Activated CD8-positive, alpha-beta T cell treated with anti-CD3 and anti-CD28 coated beads for 36 hours (primary cell): ENCODE results near the gene DLG2. TPM values are rescaled to one million over a fixed set of nuclear protein-coding genes. Genes with fewer than 3 reads are reported as not detected.

ENCODE experiments used
- ATAC-seq: fragments of 200-7000 bp; cut with Tn5 transposase; one replicate; pipeline ENCODE4 v1.10.0; 2021; ENCODE audit warnings: mild to moderate bottlenecking, moderate library complexity
- CTCF ChIA-PET: fragments of 350-600 bp; sonication (Branson Sonifier 250); formaldehyde crosslinking; loops from one replicate; lab custom pipeline; 2021; ENCODE audit warnings: antibody characterized with exemption; lab: Charles Lee
- POLR2A ChIA-PET: fragments of 350-600 bp; sonication (Branson Sonifier 250); formaldehyde crosslinking; loops from one replicate; lab custom pipeline; 2021; ENCODE audit warnings: antibody characterized with exemption; lab: Charles Lee
- DNase-seq: peaks from one replicate; pipeline ENCODE4 v3.0.0-alpha.2; 2020
- H3K27ac Mint-ChIP-seq: one replicate; pipeline ENCODE4 v1.8.0; 2021; ENCODE audit warnings: mild to moderate bottlenecking, mixed read lengths
- H3K27me3 Mint-ChIP-seq: one replicate; pipeline ENCODE4 v1.8.0; 2021; ENCODE audit warnings: mixed read lengths
- H3K36me3 Mint-ChIP-seq: one replicate; pipeline ENCODE4 v1.8.0; 2021; ENCODE audit warnings: low read depth, mixed read lengths
- H3K4me1 Mint-ChIP-seq: one replicate; pipeline ENCODE4 v1.8.0; 2021; ENCODE audit warnings: low read depth, mixed read lengths
- H3K4me3 Mint-ChIP-seq: one replicate; pipeline ENCODE4 v1.8.0; 2021; ENCODE audit warnings: mild to moderate bottlenecking, moderate library complexity, mixed read lengths
- H3K9me3 Mint-ChIP-seq: one replicate; pipeline ENCODE4 v1.8.0; 2021; ENCODE audit warnings: mixed read lengths
- CTCF ChIP-seq: fragments of 200-600 bp; IDR thresholded peaks from one replicate; pipeline ENCODE4 v1.8.0; 2022; ENCODE audit warnings: antibody characterized with exemption, mild to moderate bottlenecking
- intact Hi-C: fragments of 100-400 bp; cut with micrococcal nuclease; formaldehyde crosslinking; loops from one replicate; pipeline ENCODE4 v1.10.0; 2022
- total RNA-seq, 2 experiments: library from RNA; stranded (reverse); gene quantifications; one replicate each; pipeline ENCODE4 v1.2.3, GENCODE V29; 2021

DLG2 gene
- total RNA-seq, 2 experiments from 2014 or later: 2.2 to 2.6 TPM

DNA sequence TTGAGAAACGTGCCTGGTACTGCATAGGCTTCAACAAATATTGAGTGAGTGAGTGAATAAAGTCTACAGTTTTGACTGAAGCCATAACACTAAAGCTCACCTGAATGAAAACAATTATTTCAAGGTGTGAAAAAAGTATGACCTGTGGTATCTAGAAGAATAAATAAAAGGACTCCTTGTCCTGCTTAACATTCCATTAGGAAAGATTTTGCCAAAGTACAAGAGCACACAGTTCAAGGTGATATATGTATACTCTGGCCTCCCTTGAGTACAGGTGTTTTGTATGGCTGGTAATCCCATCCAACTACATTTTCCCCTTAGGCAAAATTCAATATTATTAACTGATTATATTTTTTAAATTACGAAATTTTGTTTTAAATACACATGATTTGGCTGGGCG lies 39.5 kb upstream of the DLG2 start:
- no peak for DNase-seq
- no peak overlapping the region for H3K27ac Mint-ChIP-seq
- ChIA-PET POLR2A (no interaction called here), CTCF (interaction anchor here (1.2 kb wide), 1 partner anchor 188 kb away, joined by 3 read pairs; the partner anchor contains the start of gene CCDC83)
- H3K4me3 Mint-ChIP-seq: no peak overlapping the region
- peaks cover 22% of the 10 kb centered on the region for H3K36me3 Mint-ChIP-seq
- no peak for ATAC-seq
- H3K4me1 Mint-ChIP-seq: peaks cover 8% of the 10 kb centered on the region
- TF ChIP-seq CTCF: no peak
- H3K27me3 Mint-ChIP-seq: no peaks in the 10 kb centered on the region
- no peaks in the 10 kb centered on the region for H3K9me3 Mint-ChIP-seq
- intact Hi-C loops: loop anchor here (10.0 kb wide), 2 partner anchors 88 to 158 kb away; no protein-coding TSS in a partner anchor

DNA sequence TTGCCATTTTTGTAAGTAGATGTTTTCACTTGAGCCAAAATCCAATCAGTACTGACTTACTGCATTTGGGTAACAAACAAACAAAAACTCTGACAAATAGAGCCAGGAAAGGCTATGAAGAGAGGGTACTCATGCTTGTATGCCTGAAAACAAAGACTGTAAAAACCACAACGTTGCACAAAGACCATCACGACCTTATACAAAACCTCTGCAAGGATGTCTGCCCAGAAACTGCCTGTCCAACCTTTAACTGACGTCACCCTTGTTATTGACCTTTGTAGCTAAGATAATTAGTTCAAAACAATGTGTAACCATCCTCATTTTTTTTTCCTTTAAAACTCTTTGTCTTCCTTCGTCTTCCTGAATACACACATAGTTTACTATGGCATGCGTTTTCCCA lies 38.6 kb upstream of the DLG2 start:
- Mint-ChIP-seq H3K4me1 (peaks cover 17% of the 10 kb centered on the region), H3K36me3 (peaks cover 31% of the 10 kb centered on the region), H3K27ac (peak overlapping the region; percentile 97), H3K4me3 (peak overlapping the region; percentile 99), H3K9me3 (no peaks in the 10 kb centered on the region), H3K27me3 (no peaks in the 10 kb centered on the region)
- intact Hi-C loops: loop anchor here (10.0 kb wide), 2 partner anchors 89 to 159 kb away; no protein-coding TSS in a partner anchor
- TF ChIP-seq CTCF: no peak
- POLR2A ChIA-PET: no interaction called here
- CTCF ChIA-PET: interaction anchor here (1.2 to 1.4 kb wide), 2 partner anchors 27 to 189 kb away, joined by 3 read pairs; partner anchors contain the start of gene CCDC83
- ATAC-seq (no peak), DNase-seq (no peak)

GRCh38 chr11:85664615-85665481 lies 37.7 kb upstream of the DLG2 start, which contains the start of gene CREBZF:
TSS of gene CREBZF (minus strand) at chr11:85665129. CDS start at chr11:85664875, 254 bp downstream.
- Mint-ChIP-seq H3K27me3 (no peaks in the 10 kb centered on the region), H3K27ac (peak within 1 kb of the TSS; percentile 97), H3K9me3 (no peaks in the 10 kb centered on the region), H3K4me3 (peak within 1 kb of the TSS; percentile 99), H3K4me1 (peaks cover 26% of the 10 kb centered on the region), H3K36me3 (peaks cover 40% of the 10 kb centered on the region)
- peak; percentile 96 for DNase-seq
- CTCF ChIA-PET: interaction anchor here (0.8 to 2.1 kb wide), 4 partner anchors 16 to 28 kb away, joined by 3 to 7 read pairs (median 3); partner anchors contain the start of gene TMEM126A
- no peak for TF ChIP-seq CTCF
- intact Hi-C loops: loop anchor here (5.0 to 10.0 kb wide), 3 partner anchors 38 to 160 kb away; partner anchors contain the start of genes DLG2 and TMEM126B
- peak; percentile 86 for ATAC-seq
- POLR2A ChIA-PET: interaction anchor here (0.6 to 4.3 kb wide), 16 partner anchors 8 to 190 kb away, joined by 3 to 38 read pairs (median 4); partner anchors contain the start of genes CCDC83, DLG2, TMEM126A and TMEM126B

DNA sequence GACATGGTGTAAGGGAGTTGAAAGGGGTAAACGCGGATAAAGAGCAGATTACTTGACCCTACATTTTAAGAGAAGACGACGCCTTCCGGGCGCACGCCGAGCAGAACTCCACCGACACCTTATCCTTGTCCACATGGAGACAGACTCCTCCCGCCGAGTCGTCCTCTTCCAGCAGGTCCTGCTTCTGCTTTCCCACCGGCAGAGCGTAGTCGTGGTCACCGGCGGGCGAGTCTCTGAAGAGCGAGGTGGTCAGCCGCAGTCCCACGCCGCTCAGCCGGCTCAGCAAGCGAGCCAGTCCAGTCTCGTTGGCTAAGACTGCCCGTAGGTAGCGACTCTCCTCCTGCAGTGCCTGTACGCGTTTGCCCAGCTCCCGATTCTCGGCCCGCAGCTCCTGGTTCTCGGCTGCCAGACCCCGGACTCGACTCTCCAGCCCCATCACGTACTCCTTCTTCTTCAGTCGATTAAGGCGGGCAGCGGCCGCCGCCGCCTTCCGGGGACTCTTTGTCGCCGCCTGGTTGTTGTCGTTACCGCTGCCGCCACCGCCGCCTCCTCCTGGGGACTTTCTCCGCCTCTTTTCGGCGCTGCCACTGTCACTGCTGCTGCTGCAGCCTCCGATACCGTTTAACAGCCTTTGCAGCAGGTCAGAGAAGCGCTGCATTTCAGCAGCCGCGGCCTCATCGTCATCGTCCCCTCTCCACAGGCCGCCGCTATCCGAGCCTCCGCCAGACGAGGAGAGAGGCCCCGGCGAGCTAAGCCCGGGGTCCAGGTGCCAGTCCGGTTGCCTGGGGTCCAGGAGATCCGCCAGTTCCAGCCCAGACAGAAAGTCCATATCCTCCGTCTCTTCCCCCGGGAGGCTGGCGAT lies 36.8 kb upstream of the DLG2 start:
- peak; percentile 77 for ATAC-seq
- POLR2A ChIA-PET: interaction anchor here (0.8 to 4.3 kb wide), 18 partner anchors 9 to 191 kb away, joined by 3 to 38 read pairs (median 4); partner anchors contain the start of genes CCDC83, DLG2, TMEM126A and TMEM126B
- intact Hi-C loops: loop anchor here (5.0 to 10.0 kb wide), 3 partner anchors 37 to 161 kb away; partner anchors contain the start of genes DLG2 and TMEM126B
- Mint-ChIP-seq H3K27me3 (no peaks in the 10 kb centered on the region), H3K4me1 (peaks cover 34% of the 10 kb centered on the region), H3K4me3 (peak overlapping the region; percentile 99), H3K36me3 (peaks cover 48% of the 10 kb centered on the region), H3K9me3 (no peaks in the 10 kb centered on the region), H3K27ac (peak overlapping the region; percentile 97)
- CTCF ChIA-PET: interaction anchor here (0.6 to 2.1 kb wide), 7 partner anchors 15 to 191 kb away, joined by 3 to 7 read pairs (median 3); partner anchors contain the start of genes CCDC83, TMEM126A and TMEM126B
- peak; percentile 94 for DNase-seq
- peak; percentile 60 for TF ChIP-seq CTCF
